ENCODE data around the gene CT55.

CT55 gene

DNA sequence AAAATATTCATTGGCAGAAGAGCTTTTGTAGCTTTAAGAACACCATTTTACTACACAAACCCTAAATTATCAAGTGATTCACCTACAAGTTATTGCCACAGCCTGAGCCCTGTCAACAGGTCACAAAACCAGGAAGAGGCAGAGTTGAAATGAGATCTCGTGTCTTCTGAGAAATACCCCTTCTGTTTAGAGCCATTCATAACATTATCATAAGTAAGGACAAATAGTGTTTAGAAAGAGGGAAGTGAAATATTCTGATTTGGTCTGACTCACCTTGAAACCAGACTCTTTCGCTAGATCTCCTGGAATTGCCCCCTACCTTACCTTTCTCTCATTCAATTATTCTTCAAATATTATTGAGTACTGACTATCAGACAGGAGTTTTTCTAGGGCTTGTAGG lies 56.8 kb downstream of the CT55 start:
- TF ChIP-seq GATA1 (IDR thresholded peaks at IDR 0.05; ENCODE audit: low read depth, low read length) = no peak
- no peak for TF ChIP-seq POLR2A (IDR thresholded peaks at IDR 0.05; ENCODE audit: low read length)
- no peak for DNase-seq

DNA sequence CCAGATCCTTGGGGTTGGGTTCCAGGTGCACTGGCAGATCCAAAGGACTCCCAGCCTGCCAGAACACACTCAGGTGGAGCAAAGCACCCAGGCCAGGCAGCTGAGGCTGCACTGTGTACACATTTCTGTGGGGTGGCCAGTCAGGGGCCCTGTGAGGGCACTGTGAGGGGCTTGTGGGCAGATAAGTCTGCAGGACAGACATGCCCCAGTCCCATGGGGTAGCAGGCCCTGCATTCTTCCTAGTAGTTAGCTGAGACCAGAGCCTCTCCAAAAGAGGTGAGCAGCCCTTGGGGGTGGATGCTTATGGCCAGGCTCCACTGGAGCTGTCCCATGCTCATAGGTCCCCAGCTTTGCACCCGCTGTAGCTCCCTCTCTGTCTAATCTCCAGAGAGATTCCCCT lies 58.5 kb downstream of the CT55 start:
- TF ChIP-seq POLR2A (IDR thresholded peaks at IDR 0.05; ENCODE audit: low read length) (no peak), GATA1 (IDR thresholded peaks at IDR 0.05; ENCODE audit: low read depth, low read length) (no peak)
- DNase-seq = no peak

DNA sequence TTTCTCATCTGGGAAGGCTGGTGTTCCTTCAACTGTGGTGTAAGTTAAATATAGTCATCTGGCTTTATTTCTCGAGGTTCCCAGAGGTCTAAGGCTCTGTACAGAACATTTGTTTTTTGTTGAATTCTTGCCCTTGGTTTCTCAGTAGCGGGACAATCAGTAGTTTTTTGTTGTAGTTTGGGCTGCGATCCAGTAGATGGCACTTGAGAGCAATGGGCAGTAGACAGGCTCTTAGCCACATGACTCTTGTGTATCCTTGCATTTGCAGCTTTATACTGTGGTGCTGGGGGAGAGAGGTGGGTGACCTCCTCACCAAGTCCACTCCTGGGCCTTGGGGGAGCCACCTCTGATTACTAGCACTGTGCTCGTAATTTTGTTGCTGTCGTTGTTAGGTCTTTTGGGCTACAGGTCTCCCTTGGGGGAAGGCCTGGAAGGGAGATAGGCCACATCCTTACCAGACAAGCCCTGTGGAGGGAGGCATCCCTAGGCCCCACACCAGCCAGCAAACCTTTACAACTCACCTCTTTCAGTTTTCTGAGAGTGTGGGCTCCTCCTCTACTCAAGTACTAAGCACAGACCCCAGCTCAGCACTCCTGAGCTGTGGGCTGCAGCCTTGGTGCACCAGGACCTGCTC lies 59.0 kb downstream of the CT55 start:
- peak; percentile 28 to 53 for DNase-seq

DNA sequence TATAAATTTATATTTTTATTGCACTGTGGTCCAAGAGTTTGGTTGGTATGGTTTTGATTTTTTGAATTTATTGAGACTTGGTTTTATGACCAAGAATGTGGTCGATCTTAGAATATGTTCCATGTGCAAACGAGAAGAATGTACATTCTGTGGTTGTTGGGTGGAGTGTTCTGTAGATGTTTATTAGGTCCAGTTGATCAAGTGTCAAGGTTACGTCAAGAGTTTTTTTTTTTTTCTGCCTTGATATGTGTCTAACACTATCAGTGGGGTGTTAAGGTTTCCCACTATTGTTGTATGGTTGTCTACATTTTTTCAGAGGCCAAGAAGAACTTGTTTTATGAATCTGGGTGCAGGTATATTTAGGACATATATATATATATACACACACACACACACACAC lies 61.6 kb downstream of the CT55 start:
- DNase-seq = no peak
- TF ChIP-seq GATA1 (IDR thresholded peaks at IDR 0.05; ENCODE audit: low read depth, low read length) (no peak), POLR2A (IDR thresholded peaks at IDR 0.05; ENCODE audit: low read length) (no peak)

More for the DNA sequence above, 59.0 kb downstream of the CT55 start:
- TF ChIP-seq POLR2A (IDR thresholded peaks at IDR 0.05; ENCODE audit: low read length) (no peak), GATA1 (IDR thresholded peaks at IDR 0.05; ENCODE audit: low read depth, low read length) (no peak)
